Left lung (tissue), 10 donors: ENCODE data around the gene RPS15. TPM values are rescaled to one million over a fixed set of nuclear protein-coding genes. Genes with fewer than 3 reads are reported as not detected.

Experiments
- ATAC-seq: fragments of 200-7000 bp; cut with Tn5 transposase; one replicate; pipeline ENCODE4 v1.9.1; 2020; ENCODE audit warnings: moderate library complexity
- DNase-seq, 4 donors: peaks; one replicate each; pipeline ENCODE4 v3.0.0-alpha.2; 2013 to 2020
- H3K27ac ChIP-seq, 2 donors: fragments of 200-600 bp; sonication (generic) in 1 of 2; one replicate each; pipeline versions ENCODE4 v1.5.0 to v1.8.0; 2020 to 2021
- H3K27me3 ChIP-seq, 2 donors: fragments of 200-600 bp; sonication (generic) in 1 of 2; one replicate each; pipeline versions ENCODE4 v1.5.0 to v1.8.0; 2020 to 2021
- H3K36me3 ChIP-seq, 2 donors: fragments of 200-600 bp; sonication (generic) in 1 of 2; one replicate each; pipeline versions ENCODE4 v1.5.0 to v1.8.0; 2020 to 2021
- H3K4me1 ChIP-seq, 2 donors: fragments of 200-600 bp; one replicate each; pipeline ENCODE4 v1.8.0; 2021
- H3K4me3 ChIP-seq, 2 donors: fragments of 200-600 bp; sonication (generic) in 1 of 2; one replicate each; pipeline versions ENCODE4 v1.5.0 to v1.8.0; 2020 to 2021; ENCODE audit warnings: mild to moderate bottlenecking in 1 of 2
- H3K9me3 ChIP-seq, 2 donors: fragments of 200-600 bp; sonication (generic) in 1 of 2; one replicate each; pipeline versions ENCODE4 v1.5.0 to v1.8.0; 2020 to 2021
- CTCF ChIP-seq, 2 donors: fragments of 200-600 bp; sonication (generic) in 1 of 2; IDR thresholded peaks; one replicate each; pipeline versions ENCODE4 v1.5.0 to v1.8.0; 2021; ENCODE audit warnings: antibody characterized with exemption in 2 of 2
- intact Hi-C, 2 donors: fragments of 100-400 bp; cut with DNase I; formaldehyde crosslinking; loops; one replicate each; pipeline versions ENCODE4 v1.11.2 to v1.14.2; 2022
- polyA plus RNA-seq, 6 donors: library from polyadenylated mRNA; unstranded; fragments of 120-200 nt; gene quantifications; one replicate each; pipeline ENCODE4 v1.2.1, GENCODE V29; 2013; ENCODE audit not compliant: insufficient read length in 6 of 6
- total RNA-seq, 2 donors: library from RNA; stranded (reverse); fragmentation: NEBNext Ultra II Directional; extraction: Animal tissue kit (Norgen Biotek cat#: 25700); gene quantifications; one replicate each; pipeline ENCODE4 v1.2.1, GENCODE V29; 2021
- donor health status: DM: no; HTN: yes; CAD: no.
- donor health status: DM: no; HTN: no; CAD: no.

The RPS15 gene
- total and polyA plus RNA-seq, 8 donors: 673 to 987 (median 836) TPM

GRCh38 chr19:1394252-1395193 lies 43.7 kb upstream of the RPS15 start:
- H3K9me3 ChIP-seq: no peaks in the 10 kb centered on the region
- no peak for ATAC-seq

DNA sequence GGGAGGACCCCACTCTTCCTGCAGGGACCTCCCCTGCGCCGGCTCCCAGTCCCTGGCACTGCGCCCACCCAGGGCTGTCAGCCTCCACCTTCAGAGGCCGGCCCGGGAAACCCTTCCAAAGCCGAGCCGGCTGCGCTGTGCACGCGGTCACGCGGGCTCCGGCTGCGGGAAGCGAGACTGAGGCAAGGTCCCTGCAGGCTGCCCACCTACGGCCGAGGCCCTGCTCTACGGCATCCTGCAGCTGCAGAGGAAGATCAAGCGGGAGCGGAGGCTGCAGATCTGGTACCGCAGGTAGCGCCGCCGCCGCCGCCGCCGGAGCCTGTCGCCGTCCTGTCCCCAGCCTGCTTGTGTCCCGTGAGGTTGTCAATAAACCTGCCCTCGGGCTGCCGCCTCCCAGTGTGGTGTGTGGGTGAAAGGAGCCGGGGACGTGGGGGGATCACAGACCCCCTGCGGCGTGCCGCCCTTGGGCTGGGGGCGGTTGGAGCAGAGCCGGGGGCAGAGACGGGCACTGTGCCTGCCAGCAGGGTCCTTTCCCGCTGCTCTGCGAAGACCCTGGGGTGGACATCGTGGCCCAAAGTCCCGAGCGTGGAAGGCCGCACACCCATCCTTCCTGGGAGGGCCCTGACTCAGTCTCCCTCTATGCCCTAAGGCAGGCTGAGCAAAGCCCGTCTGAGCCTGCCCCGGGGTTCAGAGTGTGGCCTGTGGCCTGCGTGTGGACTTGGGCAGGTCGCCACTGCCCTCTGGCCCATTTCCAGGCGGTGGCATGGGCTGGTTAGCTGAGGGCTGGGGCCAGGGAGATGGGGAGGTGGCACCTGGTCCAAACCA lies 42.8 kb upstream of the RPS15 start:
- peaks cover 0 to 51% of the 10 kb centered on the region in 2 donors for H3K36me3 ChIP-seq
- TF ChIP-seq CTCF (IDR thresholded peaks at IDR 0.05): no peak
- no peak for ATAC-seq

More at GRCh38 chr19:1394252-1395193, 43.7 kb upstream of the RPS15 start:
- intact Hi-C loops: no loop called here
- no peaks in the 10 kb centered on the region for H3K4me1 ChIP-seq
- peaks cover 0 to 59% of the 10 kb centered on the region in 2 donors for H3K36me3 ChIP-seq
- H3K27ac ChIP-seq: no peak overlapping the region
- no peak overlapping the region for H3K4me3 ChIP-seq
- TF ChIP-seq CTCF (IDR thresholded peaks at IDR 0.05): no peak
- peaks cover 0 to 18% of the 10 kb centered on the region in 2 donors for H3K27me3 ChIP-seq
- no peak for DNase-seq

GRCh38 chr19:1396019-1396767 lies 42.0 kb upstream of the RPS15 start:
- Histone ChIP-seq H3K4me1 (peaks cover 6 to 11% of the 10 kb centered on the region in 2 donors), H3K27me3 (peaks cover 0 to 35% of the 10 kb centered on the region in 2 donors), H3K27ac (no peak overlapping the region), H3K4me3 (no peak overlapping the region), H3K9me3 (no peaks in the 10 kb centered on the region), H3K36me3 (peaks cover 0 to 43% of the 10 kb centered on the region in 2 donors)
- intact Hi-C loops: no loop called here
- no peak for TF ChIP-seq CTCF (IDR thresholded peaks at IDR 0.05)
- DNase-seq: no peak
- no peak for ATAC-seq

More for the DNA sequence above, 42.8 kb upstream of the RPS15 start:
- Histone ChIP-seq H3K27ac (no peak overlapping the region), H3K27me3 (peaks cover 0 to 27% of the 10 kb centered on the region in 2 donors), H3K4me1 (peaks cover 2 to 3% of the 10 kb centered on the region in 2 donors), H3K4me3 (no peak overlapping the region), H3K9me3 (no peaks in the 10 kb centered on the region)
- intact Hi-C loops: no loop called here
- peak in 1 of 4 donors; percentile 81 for DNase-seq

DNA sequence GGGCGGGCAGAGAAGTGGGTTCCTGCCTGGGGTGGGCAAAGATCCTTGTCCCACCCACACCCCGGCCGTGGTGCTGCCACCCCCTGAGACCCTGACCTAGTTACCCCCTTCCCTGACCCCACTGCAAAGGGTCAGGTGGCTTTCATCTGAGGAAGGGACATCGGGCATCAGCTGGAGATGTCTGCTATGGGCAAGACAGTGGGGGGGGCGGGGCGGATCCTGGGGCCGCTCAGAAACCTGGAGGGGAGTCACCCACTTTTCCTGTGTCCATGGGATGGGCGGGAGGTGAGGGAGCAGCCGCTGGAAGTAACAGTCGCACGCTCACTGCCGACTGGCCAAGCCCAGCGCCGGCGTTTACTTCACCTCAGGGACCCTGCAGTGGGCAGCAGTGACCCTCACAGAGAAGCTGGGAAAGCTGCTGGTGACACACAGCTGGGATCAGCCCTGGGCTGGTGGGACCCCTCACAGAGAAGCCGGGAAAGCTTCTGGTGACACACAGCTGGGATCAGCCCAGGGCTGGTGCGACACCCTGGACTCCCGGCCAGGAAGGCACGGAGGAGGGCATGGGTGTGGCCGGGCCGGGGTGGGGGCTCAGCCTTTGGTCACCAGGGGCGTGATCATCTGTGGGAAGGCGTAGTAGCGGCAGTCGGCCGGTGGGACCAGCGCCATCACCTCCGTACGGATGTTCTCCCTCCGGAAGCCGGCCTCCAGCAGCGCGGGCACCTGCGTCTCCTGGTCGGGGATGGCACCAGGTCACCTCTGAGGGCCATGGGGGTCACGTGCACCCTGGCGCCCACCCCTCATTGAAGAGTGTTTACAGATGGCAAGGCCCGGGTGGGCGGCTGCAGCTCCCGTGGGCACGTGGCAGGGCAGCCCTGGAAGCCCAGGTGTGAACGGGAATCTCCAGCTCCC lies 41.2 kb upstream of the RPS15 start:
- Histone ChIP-seq H3K4me3 (no peak overlapping the region), H3K27me3 (peaks cover 0 to 43% of the 10 kb centered on the region in 2 donors), H3K27ac (no peak overlapping the region), H3K9me3 (no peaks in the 10 kb centered on the region), H3K4me1 (peaks cover 6 to 19% of the 10 kb centered on the region in 2 donors), H3K36me3 (peaks cover 0 to 34% of the 10 kb centered on the region in 2 donors)
- no peak for TF ChIP-seq CTCF (IDR thresholded peaks at IDR 0.05)
- intact Hi-C loops: no loop called here
- ATAC-seq: no peak
- DNase-seq: peak in 1 of 4 donors; percentile 72
